GM12878 (cell line): ENCODE data around the gene LHFPL2. TPM values are rescaled to one million over a fixed set of nuclear protein-coding genes. Genes with fewer than 3 reads are reported as not detected.

ENCODE experiments used
- ATAC-seq: fragments of 200-7000 bp; cut with Tn5 transposase; 3 replicates; pipeline ENCODE4 v1.9.1; 2020; ENCODE audit warnings: mild to moderate bottlenecking, moderate library complexity
- BruUV-seq: library from RNA; stranded (reverse); fragments of 400-500 nt; replicated peaks from 2 replicates; lab custom pipeline; 2021; lab: Mats Ljungman, UMichigan
- CTCF ChIA-PET: fragments of 300-600 bp; sonication (Branson Sonifier 250); formaldehyde crosslinking; extraction: SDS; loops from one replicate; lab custom pipeline; 2021; ENCODE audit warnings: inconsistent platforms; lab: Yijun Ruan, JAX
- POLR2A ChIA-PET: fragments of 350-600 bp; formaldehyde crosslinking; extraction: SDS; loops from one replicate; lab custom pipeline; 2021; ENCODE audit warnings: inconsistent platforms; lab: Charles Lee
- RAD21 ChIA-PET: fragments of 300-600 bp; sonication (Branson Sonifier 250); formaldehyde crosslinking; loops from one replicate; lab custom pipeline; 2023; ENCODE audit warnings: antibody characterized with exemption; ENCODE audit not compliant: unreplicated experiment; lab: Charles Lee
- SMC1A ChIA-PET: fragments of 300-600 bp; sonication (Branson Sonifier 250); formaldehyde crosslinking; loops from one replicate; lab custom pipeline; 2023; ENCODE audit not compliant: unreplicated experiment, uncharacterized antibody; lab: Charles Lee
- DNase-seq: peaks from one replicate; pipeline ENCODE4 v3.0.0-alpha.2; 2011; ENCODE audit warnings: low read depth, low spot score
- FAIRE-seq: peaks from 3 replicates; lab custom pipeline; 2011; peaks lifted over from hg19 to GRCh38; lab: Jason Lieb, UNC
- H2AFZ ChIP-seq: 2 replicates; pipeline ENCODE4 v1.6.0; 2011; ENCODE audit warnings: low read depth, low read length, control low read depth; ENCODE audit not compliant: control insufficient read depth
- H3K27ac ChIP-seq: 2 replicates; pipeline ENCODE4 v1.5.1; 2011; ENCODE audit warnings: control low read depth; ENCODE audit not compliant: control insufficient read depth, insufficient read depth
- H3K27me3 ChIP-seq, 2 experiments: replicated peaks in 1 of 2; 2 replicates each; pipeline versions ENCODE4 v1.6.0 to v1.6.1; 2011; ENCODE audit warnings: low read length in 1 of 2; ENCODE audit not compliant: control insufficient read depth in 2 of 2, insufficient read depth in 2 of 2
- H3K36me3 ChIP-seq, 2 experiments: 2 replicates each; pipeline ENCODE4 v1.5.1; 2011; ENCODE audit warnings: low read length in 1 of 2; ENCODE audit not compliant: control insufficient read depth in 2 of 2, insufficient read depth in 2 of 2
- H3K4me1 ChIP-seq: 2 replicates; pipeline ENCODE4 v1.6.1; 2011; ENCODE audit warnings: mild to moderate bottlenecking, low read length, moderate library complexity, mixed read lengths; ENCODE audit not compliant: control insufficient read depth, insufficient read depth
- H3K4me2 ChIP-seq: 2 replicates; pipeline ENCODE4 v1.6.0; 2011; ENCODE audit warnings: control low read depth; ENCODE audit not compliant: control insufficient read depth, insufficient read depth
- H3K4me3 ChIP-seq: fragments of 200-600 bp; sonication (generic); 2 replicates; pipeline ENCODE4 v1.5.1; 2016
- H3K79me2 ChIP-seq: 2 replicates; pipeline ENCODE4 v1.6.0; 2011; ENCODE audit warnings: low read length; ENCODE audit not compliant: control insufficient read depth, insufficient read depth
- H3K9ac ChIP-seq: 2 replicates; pipeline ENCODE4 v1.8.0; 2011; ENCODE audit warnings: low read length, control low read depth, mixed read lengths; ENCODE audit not compliant: control insufficient read depth, insufficient read depth
- H3K9me3 ChIP-seq: replicated peaks from 3 replicates; pipeline ENCODE4 v1.5.1; 2011; ENCODE audit warnings: mild to moderate bottlenecking, low read length; ENCODE audit not compliant: control insufficient read depth, insufficient read depth
- H4K20me1 ChIP-seq: 2 replicates; pipeline ENCODE4 v1.6.0; 2011; ENCODE audit not compliant: control insufficient read depth, insufficient read depth
- BHLHE40 ChIP-seq, 2 experiments: fragments of 450-650 bp in 1 of 2; IDR thresholded peaks; 2 replicates each; pipeline ENCODE4 v1.6.1; 2011 to 2017; ENCODE audit warnings: low read depth in 2 of 2, borderline replicate concordance in 1 of 2, improper control_type of control experiment in 1 of 2, low read length in 1 of 2, mild to moderate bottlenecking in 1 of 2
- CEBPB ChIP-seq, 2 experiments: fragments of 150-350 bp in 1 of 2; IDR thresholded peaks; 2 replicates each; pipeline ENCODE4 v1.6.1; 2012 to 2014; ENCODE audit warnings: low read depth in 2 of 2, low read length in 2 of 2, borderline replicate concordance in 1 of 2, inconsistent platforms in 1 of 2
- EGR1 ChIP-seq, 2 experiments: IDR thresholded peaks; 1 replicate in 1 of 2; 2 replicates in 1 of 2; pipeline ENCODE4 v1.6.1; 2011 to 2012; ENCODE audit warnings: low read depth in 2 of 2, low read length in 2 of 2, borderline replicate concordance in 1 of 2, mild to moderate bottlenecking in 1 of 2, moderate library complexity in 1 of 2
- MTA3 ChIP-seq: IDR thresholded peaks from 2 replicates; pipeline ENCODE4 v1.6.1; 2012; ENCODE audit warnings: low read length, inconsistent platforms, borderline replicate concordance
- RBBP5 ChIP-seq: fragments of 200-600 bp; sonication (generic); conservative IDR thresholded peaks from 2 replicates; pipeline ENCODE4 v1.6.1; 2016
- RFX5 ChIP-seq: IDR thresholded peaks from 2 replicates; pipeline ENCODE4 v1.6.1; 2011; ENCODE audit warnings: low read depth, low read length, improper control_type of control experiment
- SIN3A ChIP-seq: IDR thresholded peaks from 2 replicates; pipeline ENCODE4 v1.6.1; 2012; ENCODE audit warnings: low read depth, low read length, improper control_type of control experiment
- SMAD5 ChIP-seq: IDR thresholded peaks from 2 replicates; pipeline ENCODE4 v1.6.1; 2016; ENCODE audit warnings: antibody characterized with exemption, low read depth
- SMARCA5 ChIP-seq: fragments of 450-650 bp; IDR thresholded peaks from 2 replicates; pipeline ENCODE4 v1.6.1; 2017; ENCODE audit warnings: mild to moderate bottlenecking
- WGBS: methylation state at CpG from one replicate; pipeline ENCODE4 v1.1.6; 2016; ENCODE audit warnings: low lambda C conversion rate; ENCODE audit not compliant: insufficient replicate concordance, insufficient coverage; ENCODE audit errors: missing lambda C conversion rate; 5-methylcytosine and 5-hydroxymethylcytosine counted together
- in situ Hi-C: fragments of 300-500 bp; cut with MboI; formaldehyde crosslinking; loops from 9 replicates; pipeline ENCODE4 v1.14.3; 2018; ENCODE audit warnings: mixed read lengths
- intact Hi-C: fragments of 100-400 bp; cut with micrococcal nuclease; formaldehyde crosslinking; loops from one replicate; pipeline ENCODE4 v1.14.2; 2022; ENCODE audit not compliant: unreplicated experiment
- polyA plus RNA-seq, 11 experiments: library from polyadenylated mRNA; depleted of rRNA in 4 of 11; unstranded in 6 of 11; stranded (reverse) in 5 of 11; fragments of >200 nt; fragmentation: Nextera tagmentation in 4 of 11; fragmentation: Illumina TruSeq in 1 of 11; extraction: Ambion mirVana in 4 of 11; extraction: Trizol in 1 of 11; gene quantifications; 1 replicate in 1 of 11; 2 replicates in 10 of 11; pipeline versions ENCODE4 v1.2.1 to v1.2.3, GENCODE V29; 2011 to 2016; ENCODE audit warnings: inconsistent platforms in 2 of 11, missing spikeins in 2 of 11, low read depth in 1 of 11
- total RNA-seq, 4 experiments: library from RNA; depleted of rRNA in 3 of 4; stranded (reverse); fragments of >200 nt in 3 of 4; fragmentation: Illumina TruSeq in 1 of 4; extraction: Trizol in 1 of 4; gene quantifications; 2 replicates each; pipeline versions ENCODE4 v1.2.1 to v1.2.3, GENCODE V29; 2013 to 2021
- TF ChIP-seq, protein P1 (sequence below): fragments of 450-650 bp; IDR thresholded peaks from 2 replicates; pipeline ENCODE4 v1.6.1; 2017; ENCODE audit warnings: mild to moderate bottlenecking, moderate library complexity
- TF ChIP-seq, protein P2 (sequence below): fragments of 450-650 bp; IDR thresholded peaks from 2 replicates; pipeline ENCODE4 v1.6.1; 2018; ENCODE audit warnings: borderline replicate concordance, mild to moderate bottlenecking; ENCODE audit not compliant: partially characterized antibody

Gene LHFPL2
- total and polyA plus RNA-seq, 10 of the 15 experiments (the other 5 are each of a cell fraction or from before 2014, with no cell fraction given): 4.1 to 21.8 (median 12.5) TPM

DNA sequence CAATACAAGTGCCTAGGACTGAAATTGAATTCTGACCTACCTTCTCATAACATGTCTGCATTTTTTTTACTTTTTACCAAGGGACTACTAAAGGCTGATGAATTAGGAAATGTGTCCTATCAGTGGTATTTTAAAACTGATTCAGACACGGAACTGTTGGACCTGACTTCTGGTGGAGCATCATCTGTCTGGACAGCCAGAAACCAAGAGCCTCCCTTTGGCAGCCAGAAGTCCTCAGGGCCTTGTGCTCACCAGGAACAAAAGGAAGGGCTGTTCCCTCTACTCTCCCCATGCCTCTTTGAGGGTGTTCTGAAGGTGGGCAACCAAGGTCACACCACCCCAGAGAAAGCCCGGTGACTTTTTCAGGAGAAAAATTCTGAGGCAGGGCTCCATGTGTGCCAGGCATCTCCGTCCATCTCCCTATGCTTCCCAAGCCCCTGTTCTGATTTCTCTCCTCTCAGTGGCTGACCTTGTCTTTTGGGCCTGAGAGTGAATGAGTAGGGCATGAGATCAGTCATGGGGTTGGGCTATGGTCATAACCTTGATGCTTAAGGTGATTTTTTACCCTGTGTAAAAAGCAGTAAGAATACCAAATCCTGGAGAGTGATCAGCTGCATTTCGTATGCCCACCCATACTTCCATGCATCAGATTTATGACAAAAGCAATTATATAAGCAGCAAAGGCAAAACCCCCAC lies 144.5 kb downstream of the LHFPL2 start (continued):
- TF ChIP-seq, protein P1, sequence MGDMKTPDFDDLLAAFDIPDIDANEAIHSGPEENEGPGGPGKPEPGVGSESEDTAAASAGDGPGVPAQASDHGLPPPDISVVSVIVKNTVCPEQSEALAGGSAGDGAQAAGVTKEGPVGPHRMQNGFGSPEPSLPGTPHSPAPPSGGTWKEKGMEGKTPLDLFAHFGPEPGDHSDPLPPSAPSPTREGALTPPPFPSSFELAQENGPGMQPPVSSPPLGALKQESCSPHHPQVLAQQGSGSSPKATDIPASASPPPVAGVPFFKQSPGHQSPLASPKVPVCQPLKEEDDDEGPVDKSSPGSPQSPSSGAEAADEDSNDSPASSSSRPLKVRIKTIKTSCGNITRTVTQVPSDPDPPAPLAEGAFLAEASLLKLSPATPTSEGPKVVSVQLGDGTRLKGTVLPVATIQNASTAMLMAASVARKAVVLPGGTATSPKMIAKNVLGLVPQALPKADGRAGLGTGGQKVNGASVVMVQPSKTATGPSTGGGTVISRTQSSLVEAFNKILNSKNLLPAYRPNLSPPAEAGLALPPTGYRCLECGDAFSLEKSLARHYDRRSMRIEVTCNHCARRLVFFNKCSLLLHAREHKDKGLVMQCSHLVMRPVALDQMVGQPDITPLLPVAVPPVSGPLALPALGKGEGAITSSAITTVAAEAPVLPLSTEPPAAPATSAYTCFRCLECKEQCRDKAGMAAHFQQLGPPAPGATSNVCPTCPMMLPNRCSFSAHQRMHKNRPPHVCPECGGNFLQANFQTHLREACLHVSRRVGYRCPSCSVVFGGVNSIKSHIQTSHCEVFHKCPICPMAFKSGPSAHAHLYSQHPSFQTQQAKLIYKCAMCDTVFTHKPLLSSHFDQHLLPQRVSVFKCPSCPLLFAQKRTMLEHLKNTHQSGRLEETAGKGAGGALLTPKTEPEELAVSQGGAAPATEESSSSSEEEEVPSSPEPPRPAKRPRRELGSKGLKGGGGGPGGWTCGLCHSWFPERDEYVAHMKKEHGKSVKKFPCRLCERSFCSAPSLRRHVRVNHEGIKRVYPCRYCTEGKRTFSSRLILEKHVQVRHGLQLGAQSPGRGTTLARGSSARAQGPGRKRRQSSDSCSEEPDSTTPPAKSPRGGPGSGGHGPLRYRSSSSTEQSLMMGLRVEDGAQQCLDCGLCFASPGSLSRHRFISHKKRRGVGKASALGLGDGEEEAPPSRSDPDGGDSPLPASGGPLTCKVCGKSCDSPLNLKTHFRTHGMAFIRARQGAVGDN: no peak
- TF ChIP-seq, all 136 proteins: peak for 0

DNA sequence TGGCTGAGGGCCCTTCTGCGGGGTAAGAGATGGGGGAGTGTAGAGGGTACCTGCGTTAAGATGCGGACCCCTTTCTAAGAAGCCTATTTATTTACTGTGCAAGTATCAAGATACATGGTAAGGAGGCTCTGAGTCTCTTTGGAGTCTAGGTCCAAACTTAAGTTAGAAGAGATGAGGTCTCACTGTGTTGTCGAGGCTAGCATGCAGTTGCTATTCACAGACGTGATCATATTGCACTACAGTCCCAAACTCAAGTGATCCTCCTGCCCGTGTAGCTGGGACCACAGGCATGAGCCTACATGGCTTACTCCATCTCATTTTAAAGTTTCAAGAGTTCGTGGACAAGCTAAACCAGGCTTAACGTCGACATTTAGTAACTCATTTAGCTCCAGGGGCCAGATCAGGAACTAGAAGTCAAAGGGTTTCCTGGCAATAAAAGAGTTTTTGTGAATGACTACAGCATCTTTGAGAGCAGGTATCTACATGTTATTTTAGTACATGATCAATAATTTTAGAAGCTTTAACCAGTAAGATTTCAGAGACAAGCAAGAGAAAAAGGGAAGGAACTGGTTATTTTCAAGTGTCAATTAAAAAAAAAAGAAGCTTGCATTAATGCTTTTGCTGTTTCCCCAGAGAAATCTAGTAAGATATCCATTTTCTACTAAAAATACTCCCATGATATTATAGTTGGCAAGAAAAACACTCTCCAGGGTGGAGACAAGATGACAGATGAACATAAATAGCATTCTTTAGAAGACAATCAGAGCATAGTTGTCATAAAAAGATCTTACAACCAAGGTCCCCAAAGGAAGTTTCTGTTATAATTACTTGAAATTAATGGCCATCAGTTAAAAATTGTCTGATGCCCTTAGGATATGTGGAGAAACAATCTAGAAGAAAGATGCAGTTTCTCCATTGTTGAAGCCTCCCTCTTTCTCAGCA lies 146.9 kb downstream of the LHFPL2 start:
- POLR2A ChIA-PET: no interaction called here
- CTCF ChIA-PET: interaction anchor here (0.7 to 1.9 kb wide), 3 partner anchors 32 to 433 kb away, joined by 3 to 5 read pairs (median 5); no protein-coding TSS in a partner anchor
- SMC1A ChIA-PET: interaction anchor here (0.7 to 2.2 kb wide), 6 partner anchors 10 to 330 kb away, joined by 3 to 6 read pairs (median 3); no protein-coding TSS in a partner anchor
- Histone ChIP-seq H3K27ac (no peak overlapping the region), H4K20me1 (no peaks in the 10 kb centered on the region), H3K36me3 (peaks cover 0 to 4% of the 10 kb centered on the region in 2 experiments; a peak in 1 of 4 replicates), H3K9ac (no peak overlapping the region), H3K27me3 (no peaks in the 10 kb centered on the region), H3K9me3 (no peaks in the 10 kb centered on the region), H3K79me2 (0 out of 2 replicates have a peak, but pooled peaks cover 2% of the 10 kb centered on the region), H3K4me3 (no peak overlapping the region), H2AFZ (no peak overlapping the region), H3K4me1 (peaks cover 21% of the 10 kb centered on the region), H3K4me2 (no peak overlapping the region)
- RAD21 ChIA-PET: no interaction called here
- intact Hi-C loops: no loop called here
- no peak for DNase-seq
- 63% methylated on average over 9 of the region's 9 CpGs for WGBS
- in situ Hi-C loops: no loop called here
- ATAC-seq: no peak
- FAIRE-seq: no peak
- no TSS peak for BruUV-seq
- TF ChIP-seq EGR1 (IDR thresholded peaks at IDR 0.05; ENCODE audit: borderline replicate concordance in 1 of 2, low read depth in 2 of 2, low read length in 2 of 2) (no peak), SMARCA5 (no peak), RBBP5 (no peak), SMAD5 (no peak), RFX5 (no peak), CEBPB (IDR thresholded peaks at IDR 0.05; ENCODE audit: borderline replicate concordance in 1 of 2, low read depth in 2 of 2, low read length in 2 of 2) (no peak), SIN3A (no peak), BHLHE40 (IDR thresholded peaks at IDR 0.05; ENCODE audit: borderline replicate concordance in 1 of 2, low read depth in 2 of 2, low read length in 1 of 2) (no peak), MTA3 (no peak)
- TF ChIP-seq, protein P2, sequence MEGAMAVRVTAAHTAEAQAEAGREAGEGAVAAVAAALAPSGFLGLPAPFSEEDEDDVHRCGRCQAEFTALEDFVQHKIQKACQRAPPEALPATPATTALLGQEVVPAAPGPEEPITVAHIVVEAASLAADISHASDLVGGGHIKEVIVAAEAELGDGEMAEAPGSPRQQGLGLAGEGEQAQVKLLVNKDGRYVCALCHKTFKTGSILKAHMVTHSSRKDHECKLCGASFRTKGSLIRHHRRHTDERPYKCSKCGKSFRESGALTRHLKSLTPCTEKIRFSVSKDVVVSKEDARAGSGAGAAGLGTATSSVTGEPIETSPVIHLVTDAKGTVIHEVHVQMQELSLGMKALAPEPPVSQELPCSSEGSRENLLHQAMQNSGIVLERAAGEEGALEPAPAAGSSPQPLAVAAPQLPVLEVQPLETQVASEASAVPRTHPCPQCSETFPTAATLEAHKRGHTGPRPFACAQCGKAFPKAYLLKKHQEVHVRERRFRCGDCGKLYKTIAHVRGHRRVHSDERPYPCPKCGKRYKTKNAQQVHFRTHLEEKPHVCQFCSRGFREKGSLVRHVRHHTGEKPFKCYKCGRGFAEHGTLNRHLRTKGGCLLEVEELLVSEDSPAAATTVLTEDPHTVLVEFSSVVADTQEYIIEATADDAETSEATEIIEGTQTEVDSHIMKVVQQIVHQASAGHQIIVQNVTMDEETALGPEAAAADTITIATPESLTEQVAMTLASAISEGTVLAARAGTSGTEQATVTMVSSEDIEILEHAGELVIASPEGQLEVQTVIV: no peak
